DND-41 (cell line): ENCODE results near the gene MRO.

ENCODE experiments used
- ATAC-seq: fragments of 200-7000 bp; cut with Tn5 transposase; 3 replicates; pipeline ENCODE4 v1.9.1; 2021; ENCODE audit warnings: low read depth; ENCODE audit not compliant: insufficient read depth
- DNase-seq: peaks from one replicate; pipeline ENCODE4 v3.0.0-alpha.2; 2020
- H2AFZ ChIP-seq: 2 replicates; pipeline ENCODE4 v1.6.0; 2012; ENCODE audit warnings: low read depth, low read length
- H3K27ac ChIP-seq: 2 replicates; pipeline ENCODE4 v1.5.1; 2012; ENCODE audit warnings: low read length, inconsistent platforms
- H3K27me3 ChIP-seq: fragments of 200-600 bp; sonication (generic); 2 replicates; pipeline ENCODE4 v1.6.0; 2012; ENCODE audit warnings: low read length, mild to moderate bottlenecking, inconsistent platforms; ENCODE audit not compliant: insufficient read depth, poor library complexity
- H3K36me3 ChIP-seq: 2 replicates; pipeline ENCODE4 v1.5.1; 2012; ENCODE audit warnings: low read length, inconsistent platforms; ENCODE audit not compliant: insufficient read depth
- H3K4me1 ChIP-seq: 2 replicates; pipeline ENCODE4 v1.5.1; 2012; ENCODE audit warnings: mild to moderate bottlenecking, low read length; ENCODE audit not compliant: insufficient read depth
- H3K4me2 ChIP-seq: 2 replicates; pipeline ENCODE4 v1.6.0; 2012; ENCODE audit warnings: mild to moderate bottlenecking, moderate library complexity, low read length, inconsistent platforms; ENCODE audit not compliant: insufficient read depth
- H3K4me3 ChIP-seq, 2 experiments: fragments of 200-600 bp in 1 of 2; shearing (Covaris generic) in 1 of 2; 2 replicates each; pipeline ENCODE4 v1.5.1; 2012 to 2016; ENCODE audit warnings: inconsistent platforms in 2 of 2, low read length in 2 of 2, mild to moderate bottlenecking in 2 of 2, low read depth in 1 of 2, moderate library complexity in 1 of 2
- H3K79me2 ChIP-seq: 2 replicates; pipeline ENCODE4 v1.6.0; 2012; ENCODE audit warnings: low read length, inconsistent platforms; ENCODE audit not compliant: insufficient read depth
- H3K9ac ChIP-seq: 2 replicates; pipeline ENCODE4 v1.6.0; 2012; ENCODE audit warnings: low read depth, mild to moderate bottlenecking, inconsistent platforms, low read length, moderate library complexity
- H3K9me3 ChIP-seq: 2 replicates; pipeline ENCODE4 v1.5.1; 2012; ENCODE audit warnings: low read length, moderate library complexity, mild to moderate bottlenecking, inconsistent platforms; ENCODE audit not compliant: insufficient read depth, severe bottlenecking
- H4K20me1 ChIP-seq: 2 replicates; pipeline ENCODE4 v1.6.0; 2012; ENCODE audit warnings: low read length; ENCODE audit not compliant: insufficient read depth
- CTCF ChIP-seq: IDR thresholded peaks from 2 replicates; pipeline ENCODE4 v1.5.1; 2012; ENCODE audit warnings: borderline replicate concordance, low read length, moderate library complexity, mild to moderate bottlenecking; ENCODE audit not compliant: poor library complexity, severe bottlenecking; ENCODE audit errors: extremely low read depth
- EZH2 ChIP-seq: IDR thresholded peaks from 3 replicates; pipeline ENCODE4 v1.6.1; 2012; ENCODE audit warnings: borderline replicate concordance, low read depth, mild to moderate bottlenecking, moderate library complexity, low read length, inconsistent platforms; ENCODE audit not compliant: severe bottlenecking

The MRO gene

GRCh38 chr18:50853863-50854271 is 34.1 kb upstream of the MRO start:
- DNase-seq (no peak), ATAC-seq (no peak)
- Histone ChIP-seq H3K79me2 (no peaks in the 10 kb centered on the region), H4K20me1 (no peaks in the 10 kb centered on the region), H3K9ac (no peak overlapping the region), H3K9me3 (no peaks in the 10 kb centered on the region), H3K27me3 (peaks cover 5% of the 10 kb centered on the region), H3K27ac (no peak overlapping the region), H2AFZ (no peak overlapping the region), H3K4me1 (no peaks in the 10 kb centered on the region), H3K4me3 (no peak overlapping the region), H3K4me2 (no peak overlapping the region), H3K36me3 (no peaks in the 10 kb centered on the region)
- no peak for TF ChIP-seq EZH2
- no peak for TF ChIP-seq CTCF

- H4K20me1 ChIP-seq = no peaks in the 10 kb centered on the region
- no peak overlapping the region for H3K27ac ChIP-seq
- no peak overlapping the region for H3K4me3 ChIP-seq
- DNase-seq (no peak), ATAC-seq (no peak)
- H3K9me3 ChIP-seq = no peaks in the 10 kb centered on the region
- no peaks in the 10 kb centered on the region for H3K79me2 ChIP-seq
- no peak overlapping the region for H3K9ac ChIP-seq
- no peaks in the 10 kb centered on the region for H3K27me3 ChIP-seq
- no peaks in the 10 kb centered on the region for H3K4me1 ChIP-seq
- no peak overlapping the region for H3K4me2 ChIP-seq
- no peak for TF ChIP-seq EZH2
- no peak for TF ChIP-seq CTCF
- H3K36me3 ChIP-seq = no peaks in the 10 kb centered on the region
- H2AFZ ChIP-seq = no peak overlapping the region
These were observed 30.7 kb upstream of the MRO start for GRCh38 chr18:50850307-50851065.

- no peak for DNase-seq
- Histone ChIP-seq H3K79me2 (no peaks in the 10 kb centered on the region), H2AFZ (no peak overlapping the region), H3K36me3 (no peaks in the 10 kb centered on the region), H3K27ac (no peak overlapping the region), H4K20me1 (no peaks in the 10 kb centered on the region), H3K9me3 (no peaks in the 10 kb centered on the region), H3K27me3 (no peaks in the 10 kb centered on the region), H3K4me2 (no peak overlapping the region), H3K4me1 (no peaks in the 10 kb centered on the region), H3K4me3 (no peak overlapping the region), H3K9ac (no peak overlapping the region)
- TF ChIP-seq CTCF (no peak), EZH2 (no peak)
- no peak for ATAC-seq
These were observed 29.6 kb upstream of the MRO start for GRCh38 chr18:50849419-50849821.
